Fibroblast of lung (primary cell): ENCODE data around the gene ZNF189. TPM values are rescaled to one million over a fixed set of nuclear protein-coding genes. Genes with fewer than 3 reads are reported as not detected.

Source experiments
- DNase-seq, 2 donors: peaks; one replicate each; pipeline versions ENCODE4 v3.0.0 to v3.0.0-alpha.2; 2010; ENCODE audit warnings: low read depth in 2 of 2
- H2AFZ ChIP-seq: 2 replicates; pipeline ENCODE4 v1.5.1; 2012; ENCODE audit warnings: low read length, control low read depth, inconsistent platforms
- H3K27ac ChIP-seq: 2 replicates; pipeline ENCODE4 v1.5.1; 2011; ENCODE audit warnings: low read length, control low read depth; ENCODE audit not compliant: insufficient read depth
- H3K27me3 ChIP-seq: 2 replicates; pipeline ENCODE4 v1.5.1; 2011; ENCODE audit warnings: mild to moderate bottlenecking, low read length; ENCODE audit not compliant: control insufficient read depth, insufficient read depth
- H3K36me3 ChIP-seq: 2 replicates; pipeline ENCODE4 v1.5.1; 2011; ENCODE audit warnings: low read length; ENCODE audit not compliant: control insufficient read depth, insufficient read depth
- H3K4me1 ChIP-seq: 2 replicates; pipeline ENCODE4 v1.5.1; 2011; ENCODE audit warnings: low read length; ENCODE audit not compliant: control insufficient read depth, insufficient read depth; ENCODE audit errors: extremely low read depth
- H3K4me2 ChIP-seq: 2 replicates; pipeline ENCODE4 v1.5.1; 2011; ENCODE audit warnings: low read length, control low read depth; ENCODE audit not compliant: insufficient read depth; ENCODE audit errors: extremely low read depth
- H3K4me3 ChIP-seq, 4 experiments: fragments of 200-600 bp in 1 of 4; sonication (generic) in 1 of 4; replicated peaks in 1 of 4; 2 replicates each; pipeline ENCODE4 v1.5.1; 2011 to 2016; ENCODE audit warnings: low read length in 4 of 4, low read depth in 3 of 4, mild to moderate bottlenecking in 3 of 4, control low read depth in 2 of 4, inconsistent platforms in 1 of 4, mixed read lengths in 1 of 4; ENCODE audit not compliant: insufficient read depth in 1 of 4; ENCODE audit errors: control extremely low read depth in 1 of 4
- H3K79me2 ChIP-seq: 2 replicates; pipeline ENCODE4 v1.5.1; 2012; ENCODE audit warnings: mild to moderate bottlenecking, low read length, inconsistent platforms; ENCODE audit not compliant: control insufficient read depth, insufficient read depth
- H3K9ac ChIP-seq: 2 replicates; pipeline ENCODE4 v1.5.1; 2011; ENCODE audit warnings: mild to moderate bottlenecking, low read length, control low read depth; ENCODE audit not compliant: insufficient read depth
- H3K9me3 ChIP-seq: 2 replicates; pipeline ENCODE4 v1.5.1; 2012; ENCODE audit warnings: low read depth, low read length; ENCODE audit not compliant: control insufficient read depth, insufficient read depth
- H4K20me1 ChIP-seq: 2 replicates; pipeline ENCODE4 v1.5.1; 2011; ENCODE audit warnings: low read length; ENCODE audit not compliant: control insufficient read depth, insufficient read depth; ENCODE audit errors: extremely low read depth
- CTCF ChIP-seq, 2 donors: IDR thresholded peaks in 1 of 2; conservative IDR thresholded peaks in 1 of 2; 1 replicate in 1 of 2; 2 replicates in 1 of 2; pipeline ENCODE4 v1.5.1; 2011 to 2012; ENCODE audit warnings: low read length in 2 of 2, control low read depth in 1 of 2, inconsistent platforms in 1 of 2, low read depth in 1 of 2, mild to moderate bottlenecking in 1 of 2
- EZH2 ChIP-seq: IDR thresholded peaks from 2 replicates; pipeline ENCODE4 v1.5.1; 2012; ENCODE audit warnings: low read length, control low read depth, mild to moderate bottlenecking; ENCODE audit errors: missing control alignments
- polyA plus RNA-seq, 2 donors: library from polyadenylated mRNA; depleted of rRNA in 1 of 2; stranded (reverse) in 1 of 2; unstranded in 1 of 2; fragments of >200 nt; gene quantifications; 2 replicates each; pipeline ENCODE4 v1.2.1, GENCODE V29; 2011 to 2012; ENCODE audit warnings: missing spikeins in 1 of 2
- total RNA-seq: library from RNA; depleted of rRNA; stranded (reverse); fragments of >200 nt; gene quantifications from 2 replicates; pipeline ENCODE4 v1.2.1, GENCODE V29; 2014

The ZNF189 gene
- total and polyA plus RNA-seq, 2 donors (not counting 1 experiment from before 2014, with no cell fraction given), result 8.7 to 21.8 TPM

- Histone ChIP-seq H3K9ac (no peak overlapping the region), H3K4me1 (no peaks in the 10 kb centered on the region), H3K9me3 (no peaks in the 10 kb centered on the region), H2AFZ (no peak overlapping the region), H3K27ac (no peak overlapping the region), H4K20me1 (no peaks in the 10 kb centered on the region), H3K79me2 (no peaks in the 10 kb centered on the region), H3K4me3 (no peak overlapping the region), H3K27me3 (no peaks in the 10 kb centered on the region), H3K4me2 (no peak overlapping the region), H3K36me3 (no peaks in the 10 kb centered on the region)
- TF ChIP-seq CTCF (conservative IDR thresholded peaks at IDR 0.05 in 1 of 2, IDR thresholded peaks at IDR 0.05 in 1 of 2; ENCODE audit: low read depth in 1 of 2, low read length in 2 of 2), result no peak
- TF ChIP-seq EZH2, result no peak
- no peak for DNase-seq
These were observed 43.6 kb upstream of the ZNF189 start for GRCh38 chr9:101354765-101355708.

- Histone ChIP-seq H3K36me3 (no peaks in the 10 kb centered on the region), H4K20me1 (no peaks in the 10 kb centered on the region), H2AFZ (no peak overlapping the region), H3K9ac (no peak overlapping the region), H3K9me3 (no peaks in the 10 kb centered on the region), H3K4me2 (no peak overlapping the region), H3K4me3 (no peak overlapping the region), H3K27me3 (no peaks in the 10 kb centered on the region), H3K79me2 (no peaks in the 10 kb centered on the region), H3K4me1 (no peaks in the 10 kb centered on the region), H3K27ac (no peak overlapping the region)
- DNase-seq, result no peak
- no peak for TF ChIP-seq CTCF (conservative IDR thresholded peaks at IDR 0.05 in 1 of 2, IDR thresholded peaks at IDR 0.05 in 1 of 2; ENCODE audit: low read depth in 1 of 2, low read length in 2 of 2)
- no peak for TF ChIP-seq EZH2
These were observed 42.0 kb upstream of the ZNF189 start for GRCh38 chr9:101356619-101357018.

GRCh38 chr9:101359679-101360078 lies 39.0 kb upstream of the ZNF189 start:
- Histone ChIP-seq H3K9ac (no peak overlapping the region), H3K4me2 (no peak overlapping the region), H3K9me3 (no peaks in the 10 kb centered on the region), H3K36me3 (no peaks in the 10 kb centered on the region), H3K79me2 (no peaks in the 10 kb centered on the region), H2AFZ (no peak overlapping the region), H3K27ac (no peak overlapping the region), H3K4me3 (no peak overlapping the region), H3K4me1 (no peaks in the 10 kb centered on the region), H3K27me3 (no peaks in the 10 kb centered on the region), H4K20me1 (no peaks in the 10 kb centered on the region)
- DNase-seq, result no peak
- TF ChIP-seq EZH2, result no peak
- TF ChIP-seq CTCF (conservative IDR thresholded peaks at IDR 0.05 in 1 of 2, IDR thresholded peaks at IDR 0.05 in 1 of 2; ENCODE audit: low read depth in 1 of 2, low read length in 2 of 2), result no peak
